Endothelial cell of umbilical vein (primary cell): ENCODE results near the gene IRF9. TPM values are rescaled to one million over a fixed set of nuclear protein-coding genes. Genes with fewer than 3 reads are reported as not detected.

Experiments
- BruUV-seq: library from RNA; stranded (reverse); fragments of 400-500 nt; replicated peaks from 2 replicates; lab custom pipeline; 2021; lab: Mats Ljungman, UMichigan
- CTCF ChIA-PET: fragments of 300-600, 350-600 bp; sonication (Branson Sonifier 250); formaldehyde crosslinking; loops from one replicate; lab custom pipeline; 2021; ENCODE audit warnings: antibody characterized with exemption, inconsistent platforms; lab: Charles Lee
- POLR2A ChIA-PET: fragments of 300-600, 350-600 bp; sonication (Branson Sonifier 250); formaldehyde crosslinking; loops from one replicate; lab custom pipeline; 2021; ENCODE audit warnings: antibody characterized with exemption, inconsistent platforms; lab: Charles Lee
- DNase-seq: peaks from one replicate; pipeline ENCODE4 v3.0.0-alpha.2; 2011; ENCODE audit warnings: low read depth, low spot score
- FAIRE-seq: peaks from 2 replicates; lab custom pipeline; 2011; peaks lifted over from hg19 to GRCh38; lab: Jason Lieb, UNC
- H2AFZ ChIP-seq: 2 replicates; pipeline ENCODE4 v1.6.0; 2012; ENCODE audit warnings: low read depth, low read length, control low read depth, inconsistent platforms
- H3K27ac ChIP-seq: 2 replicates; pipeline ENCODE4 v1.5.1; 2011; ENCODE audit warnings: low read depth, mild to moderate bottlenecking, control low read depth, low read length, moderate library complexity; ENCODE audit not compliant: insufficient read depth
- H3K27me3 ChIP-seq, 2 experiments: 2 replicates each; pipeline versions ENCODE4 v1.6.0 to v1.6.1; 2011; ENCODE audit warnings: low read length in 2 of 2, mixed read lengths in 1 of 2; ENCODE audit not compliant: control insufficient read depth in 2 of 2, insufficient read depth in 2 of 2
- H3K36me3 ChIP-seq, 2 experiments: 2 replicates in 1 of 2; 3 replicates in 1 of 2; pipeline ENCODE4 v1.5.1; 2011; ENCODE audit warnings: low read length in 2 of 2, mild to moderate bottlenecking in 1 of 2, moderate library complexity in 1 of 2; ENCODE audit not compliant: control insufficient read depth in 2 of 2, insufficient read depth in 2 of 2; ENCODE audit errors: extremely low read depth in 1 of 2
- H3K4me1 ChIP-seq: 3 replicates; pipeline ENCODE4 v1.5.1; 2011; ENCODE audit warnings: mild to moderate bottlenecking, low read length; ENCODE audit not compliant: control insufficient read depth, insufficient read depth; ENCODE audit errors: extremely low read depth
- H3K4me2 ChIP-seq: 2 replicates; pipeline ENCODE4 v1.6.1; 2011; ENCODE audit warnings: low read length, control low read depth, mixed read lengths; ENCODE audit not compliant: insufficient read depth
- H3K4me3 ChIP-seq, 3 experiments: fragments of 200-600 bp in 1 of 3; sonication (generic), shearing (Covaris generic) in 1 of 3; replicated peaks in 1 of 3; 2 replicates each; pipeline ENCODE4 v1.5.1; 2011 to 2016; ENCODE audit warnings: control low read depth in 3 of 3, low read length in 3 of 3, mild to moderate bottlenecking in 2 of 3, inconsistent platforms in 1 of 3, low read depth in 1 of 3, moderate library complexity in 1 of 3; ENCODE audit not compliant: insufficient read depth in 1 of 3
- H3K79me2 ChIP-seq: 2 replicates; pipeline ENCODE4 v1.6.0; 2012; ENCODE audit warnings: low read length, inconsistent platforms; ENCODE audit not compliant: control insufficient read depth, insufficient read depth
- H3K9ac ChIP-seq: replicated peaks from 2 replicates; pipeline ENCODE3; 2011; ENCODE audit warnings: low read length, control low read depth; ENCODE audit not compliant: insufficient read depth; ENCODE audit errors: extremely low read depth
- H3K9me1 ChIP-seq: replicated peaks from 3 replicates; pipeline ENCODE4 v1.6.0; 2011; ENCODE audit warnings: mild to moderate bottlenecking, low read length; ENCODE audit not compliant: control insufficient read depth, insufficient read depth; ENCODE audit errors: extremely low read depth
- H3K9me3 ChIP-seq: replicated peaks from 2 replicates; pipeline ENCODE4 v1.5.1; 2012; ENCODE audit warnings: low read length, inconsistent platforms; ENCODE audit not compliant: control insufficient read depth, insufficient read depth
- H4K20me1 ChIP-seq: replicated peaks from 2 replicates; pipeline ENCODE3; 2011; ENCODE audit warnings: mild to moderate bottlenecking, low read length; ENCODE audit not compliant: control insufficient read depth, insufficient read depth; ENCODE audit errors: extremely low read depth
- FOS ChIP-seq: IDR thresholded peaks from 2 replicates; pipeline ENCODE4 v1.6.1; 2011; ENCODE audit warnings: mild to moderate bottlenecking, low read length, moderate library complexity, borderline replicate concordance; ENCODE audit not compliant: insufficient read depth
- GATA2 ChIP-seq: IDR thresholded peaks from 2 replicates; pipeline ENCODE4 v1.7.0; 2011; ENCODE audit warnings: low read depth, mild to moderate bottlenecking, moderate library complexity, mixed read lengths, low read length; ENCODE audit not compliant: insufficient read length, insufficient read depth
- JUN ChIP-seq: IDR thresholded peaks from 2 replicates; pipeline ENCODE4 v1.6.1; 2011; ENCODE audit warnings: borderline replicate concordance, low read depth; ENCODE audit not compliant: insufficient read length, insufficient read depth
- POLR2A ChIP-seq: IDR thresholded peaks from 2 replicates; pipeline ENCODE4 v1.6.1; 2012; ENCODE audit warnings: low read depth, mild to moderate bottlenecking, control low read depth, low read length
- dilution Hi-C: fragments of 300-500 bp; cut with MboI; formaldehyde crosslinking; loops from one replicate; pipeline ENCODE4 v1.15.0; 2019; ENCODE audit warnings: low sequenced_read_pairs; ENCODE audit not compliant: extremely low pct_ligation_motif_present
- intact Hi-C: fragments of 100-400 bp; cut with micrococcal nuclease; formaldehyde crosslinking; loops from one replicate; pipeline ENCODE4 v1.10.0; 2022
- polyA plus RNA-seq, 4 experiments: library from polyadenylated mRNA; depleted of rRNA in 3 of 4; stranded (reverse) in 3 of 4; unstranded in 1 of 4; fragments of >200 nt; gene quantifications; 2 replicates each; pipeline versions ENCODE4 v1.2.1 to v1.2.3, GENCODE V29; 2011 to 2012; ENCODE audit warnings: missing spikeins in 1 of 4
- total RNA-seq: library from RNA; stranded (reverse); gene quantifications from 2 replicates; pipeline ENCODE4 v1.2.3, GENCODE V29; 2021

IRF9 gene
- total and polyA plus RNA-seq, 2 donors (not counting 3 experiments of a cell fraction or from before 2014, with no cell fraction given), result 44.6 to 46.1 TPM

- no peak overlapping the region for H2AFZ ChIP-seq
- ChIA-PET CTCF (interaction anchor here (0.8 to 2.4 kb wide), 4 partner anchors 8 to 122 kb away, joined by 3 to 9 read pairs (median 4); partner anchors contain the start of genes IPO4, IRF9 and PSME1), POLR2A (interaction anchor here (0.9 kb wide), 1 partner anchor 15 kb away, joined by 3 read pairs; the partner anchor contains the start of gene TM9SF1)
- FAIRE-seq (peak; percentile 84), DNase-seq (peak; percentile 50)
- H3K9ac ChIP-seq, result no peak overlapping the region
- no peaks in the 10 kb centered on the region for H3K79me2 ChIP-seq
- H3K4me2 ChIP-seq, result no peak overlapping the region
- H3K36me3 ChIP-seq, result peaks cover 0 to 34% of the 10 kb centered on the region in 2 experiments
- intact Hi-C loops, result no loop called here
- H4K20me1 ChIP-seq, result no peaks in the 10 kb centered on the region
- H3K9me3 ChIP-seq, result no peaks in the 10 kb centered on the region
- H3K4me3 ChIP-seq, result no peak overlapping the region
- H3K9me1 ChIP-seq, result no peaks in the 10 kb centered on the region
- no peaks in the 10 kb centered on the region for H3K27me3 ChIP-seq
- TF ChIP-seq GATA2, result no peak
- peak; percentile 28 for TF ChIP-seq JUN
- TF ChIP-seq FOS, result no peak
- peak overlapping the region; percentile 30 for H3K27ac ChIP-seq
- BruUV-seq, result no TSS peak
- dilution Hi-C loops, result no loop called here
- no peaks in the 10 kb centered on the region for H3K4me1 ChIP-seq
Measured at GRCh38 chr14:24179961-24180796, 19.1 kb downstream of the IRF9 start.

- Histone ChIP-seq H3K4me3 (no peak overlapping the region), H3K4me2 (no peak overlapping the region), H3K79me2 (no peaks in the 10 kb centered on the region), H4K20me1 (no peaks in the 10 kb centered on the region), H3K4me1 (no peaks in the 10 kb centered on the region), H3K9me3 (no peaks in the 10 kb centered on the region), H3K9ac (no peak overlapping the region), H3K27me3 (no peaks in the 10 kb centered on the region), H3K9me1 (no peaks in the 10 kb centered on the region), H2AFZ (no peak overlapping the region), H3K27ac (no peak overlapping the region), H3K36me3 (peaks cover 0 to 42% of the 10 kb centered on the region in 2 experiments)
- dilution Hi-C loops, result no loop called here
- ChIA-PET POLR2A (no interaction called here), CTCF (interaction anchor here (0.8 to 2.4 kb wide), 3 partner anchors 21 to 116 kb away, joined by 3 to 9 read pairs (median 7); partner anchors contain the start of gene IRF9)
- BruUV-seq, result no TSS peak
- DNase-seq (no peak), FAIRE-seq (no peak)
- intact Hi-C loops, result no loop called here
- TF ChIP-seq POLR2A, result no peak
Measured at GRCh38 chr14:24181371-24182077, 20.5 kb downstream of the IRF9 start.
